ENCODE measurements around the gene TMPRSS11F.
"Not testable (repeated sequence)": the region's sequence is repeated elsewhere in the genome, so short reads cannot be mapped to it uniquely, and the experiment has no call there.

TMPRSS11F gene

DNA sequence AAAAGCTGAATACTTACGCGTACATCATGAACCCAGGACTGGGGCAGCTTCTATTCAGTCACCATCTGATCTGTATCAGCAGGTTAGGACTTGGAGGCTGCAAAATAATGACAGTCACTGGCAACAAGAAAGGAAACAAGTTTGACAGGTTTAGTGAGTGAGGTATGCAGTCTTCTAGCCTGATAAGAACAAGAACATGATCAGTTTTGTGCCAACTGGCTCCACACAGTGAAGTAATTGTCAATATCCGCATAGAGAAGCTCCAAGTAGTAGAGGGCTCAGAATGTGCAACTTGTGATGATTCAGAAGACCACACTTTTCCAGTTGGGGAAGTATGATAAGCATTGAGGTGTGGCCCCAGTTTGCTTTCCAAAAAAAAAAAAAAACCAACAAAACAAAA is at the start of gene TMPRSS11F:
Gene TMPRSS11F, minus strand, starts transcription at position 77 of the 400 bp plus-strand sequence. Its CDS starts 49 bp downstream, at position 28.
- Mint-ChIP-seq H3K4me1 (ENCODE audit: low read depth) (no peaks in the 10 kb centered on the region), H3K27me3 (peaks cover 7% of the 10 kb centered on the region), H3K27ac (no peak within 1 kb of the TSS), H3K4me3 (no peak within 1 kb of the TSS), H3K9me3 (ENCODE audit: low read depth) (peaks cover 7% of the 10 kb centered on the region), H3K36me3 (no peaks in the 10 kb centered on the region)

DNA sequence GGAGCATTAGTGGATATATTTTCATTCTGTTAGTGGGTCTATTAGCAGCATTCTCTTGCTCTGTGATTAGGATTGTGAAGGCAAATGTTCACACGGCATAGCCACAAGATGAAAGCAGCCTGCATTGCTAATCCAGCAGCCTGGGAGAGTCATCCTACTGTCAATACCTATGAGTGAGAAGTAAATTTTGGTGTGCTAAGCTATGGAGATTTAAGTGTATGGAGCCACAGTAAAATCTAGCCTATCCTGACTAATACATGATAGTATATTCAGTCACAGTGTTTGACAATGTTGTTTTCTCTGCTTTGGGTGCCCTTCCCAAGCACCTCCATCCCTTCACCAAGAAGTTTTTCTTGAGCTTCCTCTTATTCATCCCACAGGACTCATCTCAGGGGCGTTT is 47.2 kb upstream of the TMPRSS11F start:
- no peaks in the 10 kb centered on the region for H3K36me3 Mint-ChIP-seq
- no peaks in the 10 kb centered on the region for H3K9me3 Mint-ChIP-seq (ENCODE audit: low read depth)
- H3K4me1 Mint-ChIP-seq (ENCODE audit: low read depth): no peaks in the 10 kb centered on the region
- H3K27me3 Mint-ChIP-seq: peaks cover 4% of the 10 kb centered on the region
- H3K4me3 Mint-ChIP-seq: no peak overlapping the region
- H3K27ac Mint-ChIP-seq: no peak overlapping the region

DNA sequence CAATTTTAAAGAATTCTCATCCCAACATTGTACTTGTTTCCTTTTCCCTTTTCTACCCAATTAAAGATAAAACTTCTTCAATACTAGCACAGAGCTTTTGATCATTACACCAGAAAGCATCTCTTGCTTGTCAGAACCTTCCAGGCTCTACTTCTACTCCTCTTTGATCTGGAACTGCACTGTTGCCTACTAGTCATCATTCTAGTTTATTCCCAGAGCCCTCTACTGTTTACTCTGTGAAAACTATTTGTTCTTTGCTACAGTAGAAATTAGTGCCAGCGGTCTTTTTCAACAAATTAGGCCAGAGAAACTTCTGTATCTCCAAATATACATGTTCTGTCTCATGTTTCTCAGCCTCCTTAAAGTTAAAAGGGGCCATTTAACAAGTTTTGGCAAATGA is 46.8 kb upstream of the TMPRSS11F start:
- Mint-ChIP-seq H3K27ac (no peak overlapping the region), H3K4me1 (ENCODE audit: low read depth) (no peaks in the 10 kb centered on the region), H3K36me3 (no peaks in the 10 kb centered on the region), H3K9me3 (ENCODE audit: low read depth) (no peaks in the 10 kb centered on the region), H3K4me3 (no peak overlapping the region), H3K27me3 (peaks cover 4% of the 10 kb centered on the region)

DNA sequence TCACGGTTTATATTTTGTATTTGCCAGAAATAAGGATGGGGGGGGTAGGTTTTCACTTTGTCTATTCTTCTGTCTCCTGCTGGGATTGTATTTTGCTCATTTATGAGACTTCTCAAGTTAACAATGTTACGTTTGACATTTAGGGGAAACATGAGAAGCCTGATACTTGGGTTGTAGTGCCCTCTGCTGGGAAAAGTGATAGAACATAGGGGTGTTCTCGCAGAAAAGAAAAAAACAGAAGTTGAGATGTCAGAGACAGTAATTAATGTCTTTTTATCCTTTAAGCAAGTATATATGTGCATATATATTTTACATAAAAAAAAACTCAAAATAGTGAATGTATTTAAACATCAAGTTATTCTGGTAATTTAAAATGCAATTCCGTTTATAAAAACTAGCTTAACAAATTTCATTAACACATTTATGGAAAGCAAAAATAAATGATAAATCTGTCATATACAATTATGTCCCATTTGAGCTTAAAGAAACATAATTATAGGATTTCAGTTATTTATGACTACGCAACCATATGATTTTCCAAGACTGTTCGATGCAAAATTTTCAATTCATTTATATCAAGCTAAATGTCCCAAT is 46.0 kb upstream of the TMPRSS11F start:
- Mint-ChIP-seq H3K27me3 (peaks cover 4% of the 10 kb centered on the region), H3K27ac (no peak overlapping the region), H3K36me3 (no peaks in the 10 kb centered on the region), H3K4me1 (ENCODE audit: low read depth) (no peaks in the 10 kb centered on the region), H3K9me3 (ENCODE audit: low read depth) (no peaks in the 10 kb centered on the region), H3K4me3 (no peak overlapping the region)

DNA sequence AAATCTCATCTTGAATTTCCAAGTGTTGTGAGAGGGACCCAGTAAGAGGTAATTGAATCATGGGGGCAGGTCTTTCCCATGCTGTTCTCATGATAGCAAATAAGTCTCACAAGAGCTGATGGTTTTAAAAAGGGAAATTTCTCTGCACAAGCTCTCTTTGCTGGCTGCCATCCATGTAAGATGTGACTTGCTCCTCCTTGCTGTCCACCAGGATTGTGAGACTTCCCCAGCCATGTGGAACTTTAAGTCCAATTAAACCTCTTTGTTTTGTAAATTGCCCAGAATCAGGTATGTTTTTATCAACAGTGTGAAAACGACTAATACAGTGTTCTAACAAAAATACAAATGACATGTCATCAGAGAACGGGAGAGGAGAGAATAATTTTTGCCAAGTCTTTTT is 44.7 kb upstream of the TMPRSS11F start:
- H3K27ac Mint-ChIP-seq; H3K4me3 Mint-ChIP-seq; H3K4me1 Mint-ChIP-seq (ENCODE audit: low read depth); H3K27me3 Mint-ChIP-seq; H3K36me3 Mint-ChIP-seq; H3K9me3 Mint-ChIP-seq (ENCODE audit: low read depth): not testable (repeated sequence)

DNA sequence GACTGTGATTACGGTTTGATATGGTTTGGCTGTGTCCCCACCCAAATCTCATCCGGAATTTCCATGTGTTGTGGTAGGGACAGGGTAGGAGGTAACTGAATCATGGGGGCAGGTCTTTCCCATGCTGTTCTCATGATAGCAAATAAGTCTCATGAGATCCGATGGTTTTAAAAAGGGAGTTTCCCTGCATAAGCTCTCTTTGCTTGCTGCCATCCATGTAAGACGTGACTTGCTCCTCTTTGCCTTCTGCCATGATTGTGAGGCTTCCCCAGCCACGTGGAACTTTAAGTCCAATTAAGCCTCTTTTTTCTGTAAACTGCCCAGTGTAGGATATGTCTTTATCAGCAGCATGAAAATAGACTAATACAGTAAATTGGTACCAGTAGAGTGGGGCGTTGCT is 42.5 kb upstream of the TMPRSS11F start:
- not testable (repeated sequence) for H3K27ac Mint-ChIP-seq; H3K4me3 Mint-ChIP-seq; H3K27me3 Mint-ChIP-seq; H3K36me3 Mint-ChIP-seq; H3K4me1 Mint-ChIP-seq (ENCODE audit: low read depth); H3K9me3 Mint-ChIP-seq (ENCODE audit: low read depth)

DNA sequence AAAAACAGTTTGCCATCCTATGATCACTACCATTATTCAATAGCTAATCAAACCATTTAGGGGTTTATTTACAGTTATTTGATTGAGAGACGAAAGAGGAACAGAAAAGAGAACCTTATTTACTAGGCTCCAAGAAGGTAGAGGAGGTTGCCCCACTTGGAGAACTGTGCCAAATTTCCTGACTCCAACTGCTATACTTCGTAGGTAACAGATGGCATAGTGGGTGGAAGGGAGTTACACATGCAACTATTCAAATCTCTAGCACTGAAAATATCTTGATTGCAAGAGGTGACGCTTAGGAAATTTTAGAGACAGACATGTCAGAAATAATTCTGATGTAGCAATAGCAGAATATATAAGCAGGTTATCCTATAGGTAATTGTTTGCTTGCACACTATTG is 38.0 kb upstream of the TMPRSS11F start:
- Mint-ChIP-seq H3K4me1 (ENCODE audit: low read depth) (no peaks in the 10 kb centered on the region), H3K27ac (no peak overlapping the region), H3K4me3 (no peak overlapping the region), H3K36me3 (no peaks in the 10 kb centered on the region), H3K27me3 (peaks cover 3% of the 10 kb centered on the region), H3K9me3 (ENCODE audit: low read depth) (no peaks in the 10 kb centered on the region)

DNA sequence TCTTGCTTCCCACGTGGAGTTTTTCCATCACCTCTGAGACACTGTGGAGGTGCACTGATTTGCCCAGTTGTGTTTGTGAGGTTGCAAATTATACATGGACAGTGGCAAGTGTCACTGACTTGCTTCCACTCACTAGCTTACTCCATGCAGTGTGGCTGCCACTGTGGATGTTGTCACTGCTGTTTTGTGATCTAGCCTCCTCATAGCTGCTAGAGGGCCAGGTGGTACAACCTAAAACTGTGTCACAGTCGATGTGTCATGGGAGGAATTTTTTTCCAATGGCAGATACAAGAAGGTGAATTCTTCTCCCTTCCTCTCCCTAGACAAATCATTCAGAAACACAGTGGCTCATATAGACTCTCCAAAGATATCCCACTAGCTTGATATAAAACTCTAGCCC is 37.5 kb upstream of the TMPRSS11F start:
- H3K27me3 Mint-ChIP-seq: peaks cover 3% of the 10 kb centered on the region
- H3K27ac Mint-ChIP-seq: no peak overlapping the region
- H3K36me3 Mint-ChIP-seq: no peaks in the 10 kb centered on the region
- no peak overlapping the region for H3K4me3 Mint-ChIP-seq
- no peaks in the 10 kb centered on the region for H3K4me1 Mint-ChIP-seq (ENCODE audit: low read depth)
- H3K9me3 Mint-ChIP-seq (ENCODE audit: low read depth): no peaks in the 10 kb centered on the region

DNA sequence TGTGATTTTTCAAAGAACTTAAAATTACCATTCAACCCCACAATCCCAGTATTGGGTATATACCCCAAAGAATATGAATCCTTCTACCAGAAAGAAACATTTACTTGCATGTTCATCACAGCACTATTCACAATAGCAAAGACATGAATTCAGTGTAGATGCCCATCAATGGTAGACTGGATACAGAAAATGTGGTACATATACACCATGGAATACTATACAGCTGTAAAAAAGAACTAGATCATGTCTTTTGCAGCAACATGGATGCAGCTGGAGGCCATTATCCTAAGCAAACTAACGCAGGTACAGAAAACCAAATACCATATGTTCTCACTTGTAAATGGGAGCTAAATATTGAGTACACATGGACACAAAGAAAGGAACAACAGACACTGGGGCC is 34.1 kb upstream of the TMPRSS11F start:
- Mint-ChIP-seq H3K4me1 (ENCODE audit: low read depth) (no peaks in the 10 kb centered on the region), H3K4me3 (no peak overlapping the region), H3K9me3 (ENCODE audit: low read depth) (no peaks in the 10 kb centered on the region), H3K27ac (no peak overlapping the region), H3K36me3 (no peaks in the 10 kb centered on the region), H3K27me3 (peaks cover 5% of the 10 kb centered on the region)

DNA sequence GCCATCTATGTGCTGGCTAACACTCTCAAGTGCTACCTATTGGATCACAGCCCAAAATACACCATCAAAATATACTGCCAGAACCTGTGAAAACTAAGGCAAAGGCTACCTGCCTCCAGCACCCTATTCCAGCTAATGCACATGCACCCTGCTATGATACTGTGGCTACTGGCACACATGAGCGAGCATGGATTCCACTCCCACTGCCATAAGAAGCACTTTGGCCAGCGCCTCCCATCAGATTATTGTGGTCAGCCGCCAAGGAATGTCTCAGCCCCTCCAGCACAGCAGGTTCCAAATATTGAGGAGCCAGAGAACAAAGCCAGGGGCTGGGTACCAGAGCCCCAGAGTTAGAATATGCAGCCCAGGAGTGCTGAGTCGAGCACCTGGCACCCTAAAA is 32.5 kb upstream of the TMPRSS11F start:
- no peak overlapping the region for H3K4me3 Mint-ChIP-seq
- H3K4me1 Mint-ChIP-seq (ENCODE audit: low read depth): no peaks in the 10 kb centered on the region

DNA sequence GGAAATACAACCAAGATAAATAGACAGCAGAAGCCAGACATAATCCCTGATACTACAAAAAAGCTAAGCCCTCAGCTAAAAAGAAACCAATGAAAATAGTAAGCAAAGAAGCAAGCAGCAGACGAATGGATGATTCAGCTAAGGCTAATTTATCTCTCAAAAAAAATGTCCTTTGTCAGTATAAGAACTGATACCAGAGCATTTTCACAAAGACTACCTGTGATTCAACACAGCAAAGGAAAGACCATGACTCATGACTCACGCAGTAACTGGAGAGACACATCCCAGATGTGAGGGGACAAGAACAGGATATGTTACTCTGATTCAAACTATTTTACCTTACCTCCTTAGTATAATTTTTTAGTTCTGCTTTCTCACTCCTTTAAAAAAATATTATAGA is 22.7 kb upstream of the TMPRSS11F start:
- H3K9me3 Mint-ChIP-seq (ENCODE audit: low read depth): peaks cover 3% of the 10 kb centered on the region
- no peaks in the 10 kb centered on the region for H3K36me3 Mint-ChIP-seq
- H3K4me1 Mint-ChIP-seq (ENCODE audit: low read depth): no peaks in the 10 kb centered on the region
- H3K27ac Mint-ChIP-seq: no peak overlapping the region
- H3K27me3 Mint-ChIP-seq: no peaks in the 10 kb centered on the region
- H3K4me3 Mint-ChIP-seq: no peak overlapping the region

More for the DNA sequence above, 32.5 kb upstream of the TMPRSS11F start:
- H3K27ac Mint-ChIP-seq: no peak overlapping the region
- no peaks in the 10 kb centered on the region for H3K9me3 Mint-ChIP-seq (ENCODE audit: low read depth)
- peaks cover 5% of the 10 kb centered on the region for H3K27me3 Mint-ChIP-seq
- no peaks in the 10 kb centered on the region for H3K36me3 Mint-ChIP-seq

DNA sequence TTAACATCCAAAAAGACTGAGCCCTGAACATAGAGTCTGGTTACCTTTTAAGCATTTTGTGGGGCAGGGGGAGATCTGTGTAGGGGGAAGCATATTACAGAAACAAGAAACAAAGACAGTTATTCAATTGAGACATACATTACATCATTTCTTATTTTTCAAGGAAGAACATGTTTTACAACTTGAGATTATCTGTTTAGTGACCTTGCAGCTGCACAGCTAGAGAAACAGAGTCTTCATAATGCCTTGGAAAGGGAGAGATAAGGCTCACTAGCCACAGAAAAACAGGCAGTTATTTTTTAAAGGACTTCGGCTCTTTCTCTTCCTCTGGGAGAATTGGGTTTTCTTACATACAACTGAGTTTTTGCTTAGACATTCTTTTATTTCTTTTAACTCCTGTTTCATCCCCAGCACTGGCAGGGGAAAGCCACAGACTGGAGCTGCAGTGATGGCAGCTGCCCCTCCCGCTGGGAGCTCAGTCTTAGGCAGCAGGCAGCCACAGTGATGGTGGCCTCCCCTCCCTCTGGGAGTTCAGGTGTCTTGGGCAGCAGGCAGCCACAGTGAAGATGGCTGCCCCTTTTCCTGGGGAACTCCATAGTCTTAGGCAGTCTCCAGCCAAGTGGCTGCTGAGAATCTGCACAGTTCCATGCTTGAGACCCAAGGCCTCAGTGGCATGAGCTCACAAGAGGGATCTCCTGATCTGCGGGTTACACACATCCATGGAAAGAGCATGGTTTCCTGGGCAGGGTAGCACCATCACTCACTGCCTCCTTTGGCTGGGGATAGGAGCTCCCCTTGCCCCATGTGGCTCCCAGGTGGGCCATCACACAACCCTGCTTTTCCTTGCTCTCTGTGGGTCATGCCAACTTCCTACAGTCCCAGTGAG is 19.4 kb upstream of the TMPRSS11F start:
- H3K4me1 Mint-ChIP-seq (ENCODE audit: low read depth): no peaks in the 10 kb centered on the region
- H3K4me3 Mint-ChIP-seq: no peak overlapping the region
- no peaks in the 10 kb centered on the region for H3K36me3 Mint-ChIP-seq
- no peaks in the 10 kb centered on the region for H3K27me3 Mint-ChIP-seq
- H3K27ac Mint-ChIP-seq: no peak overlapping the region
- H3K9me3 Mint-ChIP-seq (ENCODE audit: low read depth): peaks cover 6% of the 10 kb centered on the region

DNA sequence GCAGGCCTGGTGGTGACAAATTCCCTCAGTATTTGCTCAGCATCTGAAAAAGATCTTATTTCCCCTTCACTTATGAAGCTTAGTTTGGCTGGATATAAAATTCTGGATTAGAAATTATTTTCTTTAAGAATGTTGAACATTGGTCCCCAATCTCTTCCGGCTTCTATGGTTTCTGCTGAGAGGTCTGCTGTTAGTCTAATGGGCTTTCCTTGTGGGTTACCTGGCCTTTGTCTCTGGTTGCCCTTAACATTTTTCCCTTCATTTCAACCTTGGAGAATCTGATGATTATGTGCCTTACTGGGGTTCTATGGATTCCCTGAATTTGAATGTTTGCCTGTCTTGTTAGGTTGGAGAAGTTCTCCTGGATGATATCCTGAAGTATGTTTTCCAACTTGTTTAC is 17.4 kb upstream of the TMPRSS11F start:
- Mint-ChIP-seq H3K36me3 (no peaks in the 10 kb centered on the region), H3K27me3 (no peaks in the 10 kb centered on the region), H3K9me3 (ENCODE audit: low read depth) (peaks cover 6% of the 10 kb centered on the region), H3K4me3 (no peak overlapping the region), H3K4me1 (ENCODE audit: low read depth) (no peaks in the 10 kb centered on the region), H3K27ac (no peak overlapping the region)

DNA sequence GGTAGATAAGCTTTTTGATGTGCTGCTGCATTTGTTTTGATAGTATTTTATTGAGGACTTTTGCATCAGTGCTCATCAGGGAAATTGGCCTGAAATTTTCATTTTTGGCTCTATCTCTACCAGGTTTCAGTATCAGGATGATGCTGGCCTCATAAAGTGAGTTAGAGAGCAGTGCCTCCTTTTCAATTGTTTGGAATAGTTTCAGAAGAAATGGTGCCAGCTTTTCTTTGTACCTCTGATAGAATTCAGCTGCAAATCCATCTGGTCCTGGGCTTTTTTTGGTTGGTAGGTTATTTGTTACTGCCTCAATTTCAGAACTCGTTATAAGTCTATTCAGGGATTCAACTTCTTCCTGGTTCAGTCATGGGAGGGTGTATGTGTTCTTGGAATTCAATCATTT is 15.6 kb upstream of the TMPRSS11F start:
- Mint-ChIP-seq H3K27ac (no peak overlapping the region), H3K36me3 (no peaks in the 10 kb centered on the region), H3K4me1 (ENCODE audit: low read depth) (no peaks in the 10 kb centered on the region), H3K27me3 (no peaks in the 10 kb centered on the region), H3K4me3 (no peak overlapping the region), H3K9me3 (ENCODE audit: low read depth) (peaks cover 6% of the 10 kb centered on the region)

DNA sequence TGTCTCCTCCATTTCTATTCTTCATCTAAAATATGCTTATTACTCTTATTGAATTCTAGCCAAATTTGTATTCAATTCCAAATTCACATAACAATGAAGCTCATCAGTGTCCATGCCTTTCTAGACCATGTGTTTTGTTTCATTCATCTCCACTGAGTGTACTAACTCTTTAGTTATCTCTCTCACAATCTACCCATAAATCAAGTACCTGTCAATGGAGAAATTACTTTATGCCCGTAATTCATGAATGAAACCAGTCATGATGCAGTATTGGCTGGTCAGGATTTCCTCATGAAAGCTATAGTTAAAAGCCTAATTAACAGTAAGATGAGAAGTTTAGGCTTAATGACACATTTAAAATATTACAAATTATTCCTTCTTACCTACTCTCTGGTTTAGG is 12.2 kb upstream of the TMPRSS11F start:
- H3K4me1 Mint-ChIP-seq (ENCODE audit: low read depth): no peaks in the 10 kb centered on the region
- no peak overlapping the region for H3K4me3 Mint-ChIP-seq
- no peak overlapping the region for H3K27ac Mint-ChIP-seq
- H3K9me3 Mint-ChIP-seq (ENCODE audit: low read depth): peaks cover 3% of the 10 kb centered on the region
- H3K27me3 Mint-ChIP-seq: peaks cover 1% of the 10 kb centered on the region
- H3K36me3 Mint-ChIP-seq: no peaks in the 10 kb centered on the region

DNA sequence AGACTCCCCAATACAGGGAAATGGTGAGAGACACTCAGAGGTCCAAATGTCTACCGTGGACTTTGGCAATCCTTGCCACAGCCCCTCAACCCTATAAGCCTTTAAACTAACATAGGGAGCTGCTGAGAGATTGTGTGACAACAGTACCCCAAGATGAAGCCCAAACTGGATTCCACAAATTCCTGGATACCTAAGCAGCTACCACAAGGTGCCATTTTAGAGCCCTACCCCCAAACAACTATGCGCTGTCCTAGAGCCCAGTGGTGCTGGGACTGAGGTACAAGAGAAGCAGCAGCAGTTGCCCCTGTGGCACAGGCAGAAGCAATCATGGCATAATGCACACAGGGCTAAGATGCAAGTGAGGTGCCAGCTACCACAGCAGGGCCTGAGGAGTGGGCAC is 2.7 kb upstream of the TMPRSS11F start:
- Mint-ChIP-seq H3K27me3 (peaks cover 7% of the 10 kb centered on the region), H3K4me3 (no peak overlapping the region), H3K9me3 (ENCODE audit: low read depth) (peaks cover 10% of the 10 kb centered on the region), H3K27ac (no peak overlapping the region), H3K36me3 (no peaks in the 10 kb centered on the region), H3K4me1 (ENCODE audit: low read depth) (no peaks in the 10 kb centered on the region)

Measured in activated naive CD8-positive, alpha-beta T cell (primary cell).